GM13977 (cell line): Measurements from ENCODE around the gene SSTR3.
A peak's percentile ranks its signal among the peaks of the same experiment; 100 is the strongest.

Experiments
- DNase-seq: peaks from one replicate; pipeline ENCODE4 v3.0.0; 2012; ENCODE audit warnings: low spot score
- in situ Hi-C: fragments of 300-500 bp; cut with MboI; formaldehyde crosslinking; loops from one replicate; pipeline ENCODE4 v1.12.0; 2022; ENCODE audit warnings: low sequenced_read_pairs, low pct_unique_long_range_greater_than_20kb, mixed read lengths, inconsistent platforms; ENCODE audit not compliant: unreplicated experiment
- TF ChIP-seq, protein P1 (sequence below): IDR thresholded peaks from 2 replicates; pipeline ENCODE4 v1.5.1; 2012; ENCODE audit warnings: mild to moderate bottlenecking, control low read depth; ENCODE audit not compliant: insufficient read depth; ENCODE audit errors: extremely low read depth, missing control alignments

The SSTR3 gene

DNA sequence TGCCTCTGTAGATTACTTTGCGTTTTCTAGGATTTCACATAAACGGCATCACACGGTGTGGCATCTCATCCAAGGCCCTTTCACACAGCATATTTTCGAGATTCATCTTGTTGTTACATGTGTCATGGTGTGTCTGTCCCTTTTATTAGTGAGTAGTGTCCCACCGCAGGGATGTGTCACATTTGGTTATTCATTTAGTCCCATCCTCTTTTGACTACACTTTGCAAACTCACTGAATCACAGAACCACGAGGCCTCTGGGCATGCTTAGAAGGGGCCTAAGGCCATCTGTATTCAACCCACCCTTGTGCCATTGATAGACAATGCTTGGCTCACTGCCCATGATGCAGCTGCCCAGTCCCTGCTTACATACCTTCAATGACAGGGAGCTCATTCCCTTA is 36.0 kb upstream of the SSTR3 start:
- no peak for DNase-seq
- in situ Hi-C loops = no loop called here
- TF ChIP-seq, protein P1, sequence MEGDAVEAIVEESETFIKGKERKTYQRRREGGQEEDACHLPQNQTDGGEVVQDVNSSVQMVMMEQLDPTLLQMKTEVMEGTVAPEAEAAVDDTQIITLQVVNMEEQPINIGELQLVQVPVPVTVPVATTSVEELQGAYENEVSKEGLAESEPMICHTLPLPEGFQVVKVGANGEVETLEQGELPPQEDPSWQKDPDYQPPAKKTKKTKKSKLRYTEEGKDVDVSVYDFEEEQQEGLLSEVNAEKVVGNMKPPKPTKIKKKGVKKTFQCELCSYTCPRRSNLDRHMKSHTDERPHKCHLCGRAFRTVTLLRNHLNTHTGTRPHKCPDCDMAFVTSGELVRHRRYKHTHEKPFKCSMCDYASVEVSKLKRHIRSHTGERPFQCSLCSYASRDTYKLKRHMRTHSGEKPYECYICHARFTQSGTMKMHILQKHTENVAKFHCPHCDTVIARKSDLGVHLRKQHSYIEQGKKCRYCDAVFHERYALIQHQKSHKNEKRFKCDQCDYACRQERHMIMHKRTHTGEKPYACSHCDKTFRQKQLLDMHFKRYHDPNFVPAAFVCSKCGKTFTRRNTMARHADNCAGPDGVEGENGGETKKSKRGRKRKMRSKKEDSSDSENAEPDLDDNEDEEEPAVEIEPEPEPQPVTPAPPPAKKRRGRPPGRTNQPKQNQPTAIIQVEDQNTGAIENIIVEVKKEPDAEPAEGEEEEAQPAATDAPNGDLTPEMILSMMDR = no peak

DNA sequence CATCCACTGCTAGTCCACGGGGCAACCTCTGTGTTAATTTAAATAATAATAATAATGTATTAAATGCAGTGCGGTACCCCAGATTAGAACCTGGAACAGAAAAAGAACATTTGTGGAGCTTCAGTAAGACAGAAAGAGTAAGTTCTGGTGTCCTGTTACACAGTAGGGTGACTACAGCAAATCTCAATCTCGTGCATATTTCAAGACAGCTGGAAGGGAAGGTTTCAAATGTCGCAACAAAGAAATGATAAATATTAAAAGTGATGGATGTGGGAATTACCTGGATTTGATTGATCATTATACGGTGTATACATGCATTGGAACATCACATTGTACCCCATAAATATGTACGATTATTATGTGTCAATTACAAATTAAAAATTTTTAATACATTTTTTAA is 33.5 kb upstream of the SSTR3 start:
- TF ChIP-seq, protein P1 = no peak
- in situ Hi-C loops = no loop called here

DNA sequence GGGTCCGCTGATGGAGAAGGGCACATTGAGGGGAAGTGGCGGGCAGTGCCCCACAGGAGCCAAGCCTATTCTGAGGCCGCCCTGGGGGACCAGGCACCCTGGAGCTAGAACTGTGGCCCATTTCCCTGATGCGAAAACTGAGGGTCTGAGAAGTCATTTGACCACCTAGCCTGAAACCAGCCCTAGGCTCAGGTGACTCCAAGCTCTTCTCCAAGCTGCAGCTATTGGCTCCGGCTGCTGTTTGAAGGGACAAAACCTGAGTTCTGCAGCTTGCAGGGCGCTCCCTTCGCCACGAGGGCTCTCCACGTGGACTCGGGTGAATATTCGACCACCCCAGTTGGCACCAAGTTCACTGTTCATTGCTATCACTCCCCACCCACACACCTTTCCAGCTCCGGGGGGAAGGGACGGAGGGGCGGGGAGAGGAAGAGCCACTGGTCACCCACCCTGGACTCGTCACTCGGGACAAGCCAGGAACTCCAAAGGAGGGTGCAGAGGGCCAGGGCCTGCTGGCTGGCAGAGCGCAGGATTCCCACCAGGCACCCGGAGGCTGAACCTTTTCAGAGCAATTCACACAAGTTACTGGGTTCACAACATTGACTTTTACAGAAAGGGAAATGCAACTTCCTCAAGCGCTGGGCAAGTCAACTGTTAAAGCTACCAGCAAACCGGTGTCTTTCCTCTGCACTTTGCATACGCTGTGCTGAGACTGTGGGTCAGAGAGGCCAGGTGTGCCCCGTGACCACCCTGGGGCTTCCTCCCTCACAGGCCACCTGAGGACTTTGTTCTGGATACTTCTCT is 32.8 kb upstream of the SSTR3 start:
- TF ChIP-seq, protein P1 = no peak
- in situ Hi-C loops = no loop called here
- DNase-seq = no peak

More for the DNA sequence above, 33.5 kb upstream of the SSTR3 start:
- no peak for DNase-seq

DNA sequence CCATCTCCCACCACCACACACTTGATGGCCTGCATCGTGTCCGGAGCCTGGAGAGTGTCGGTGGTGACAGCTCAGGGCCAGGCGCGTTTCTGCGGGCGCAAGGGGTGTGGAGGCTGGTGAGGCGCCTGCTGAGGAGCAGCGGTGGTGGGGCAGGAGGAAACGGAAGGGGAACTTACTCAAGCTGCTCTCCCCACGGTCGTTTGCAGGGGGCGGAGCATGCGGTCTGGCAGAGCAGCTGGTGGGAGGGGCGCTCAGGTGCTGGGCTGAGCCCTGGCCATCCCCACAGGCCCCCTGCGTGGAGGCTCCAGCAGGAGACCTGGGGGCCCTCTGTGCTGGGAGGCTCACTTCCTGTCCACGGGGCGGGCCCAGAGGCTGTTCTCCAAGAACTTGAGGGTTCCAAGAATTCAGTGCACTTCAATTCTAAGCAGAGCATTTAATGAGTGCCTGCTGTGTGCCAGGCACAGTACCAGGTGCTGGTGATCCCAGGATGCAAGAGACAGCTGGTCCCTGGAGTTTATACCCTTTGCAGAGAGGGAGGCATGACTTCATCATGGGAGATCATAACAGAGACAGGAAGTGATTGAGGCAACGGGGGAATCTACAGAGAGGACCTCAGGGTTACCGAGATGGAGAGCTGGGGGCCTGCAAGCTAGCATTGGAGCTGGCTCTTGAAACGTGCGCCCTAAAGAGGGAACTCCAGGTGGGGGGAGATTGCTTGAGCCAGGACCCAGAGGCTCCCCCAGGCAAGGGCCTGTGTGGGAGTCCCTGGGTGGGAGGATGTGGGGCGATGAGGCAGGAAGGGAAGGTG is 32.0 kb upstream of the SSTR3 start, which contains the start of gene RAC2:
RAC2 (minus strand) TSS at position 156 of the 808 bp plus-strand sequence; CDS start at position 35, 121 bp downstream.
- DNase-seq = peak; percentile 82
- TF ChIP-seq, protein P1 = no peak
- in situ Hi-C loops = no loop called here

DNA sequence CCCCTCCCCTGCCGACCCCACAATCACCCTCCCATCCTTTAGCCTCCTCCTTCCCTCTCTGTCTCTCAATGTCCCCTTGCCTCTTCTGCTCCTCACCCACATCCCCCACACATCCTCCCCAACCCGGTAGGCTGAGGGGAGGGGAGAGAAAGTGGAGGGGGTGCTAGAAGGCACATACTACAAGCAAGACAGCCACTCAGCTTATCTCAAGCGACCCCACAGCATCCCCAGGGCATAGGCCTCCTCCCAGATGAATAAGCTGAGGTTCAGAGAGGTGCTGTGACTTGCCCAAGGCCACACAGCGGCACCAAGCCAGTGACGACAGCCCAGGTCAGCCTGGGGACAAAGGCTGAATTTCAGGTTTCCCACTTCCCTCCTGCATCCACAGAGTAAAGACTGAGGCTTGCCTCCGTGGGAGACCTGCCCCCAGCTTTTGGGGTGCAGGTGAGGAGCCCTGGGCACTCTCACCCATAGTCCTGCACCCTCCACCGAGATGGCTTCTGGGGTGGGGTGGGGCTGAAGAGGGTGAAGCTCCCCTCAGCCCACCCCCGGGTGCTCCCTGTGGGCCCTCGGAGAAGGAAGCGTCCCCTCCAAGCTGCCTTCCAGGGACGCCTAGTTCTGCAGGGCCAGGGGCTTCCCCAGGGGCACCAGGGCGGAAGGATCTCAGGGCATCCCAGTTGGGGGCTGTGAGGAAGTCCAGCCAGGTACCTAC is 31.3 kb upstream of the SSTR3 start:
- no peak for DNase-seq

DNA sequence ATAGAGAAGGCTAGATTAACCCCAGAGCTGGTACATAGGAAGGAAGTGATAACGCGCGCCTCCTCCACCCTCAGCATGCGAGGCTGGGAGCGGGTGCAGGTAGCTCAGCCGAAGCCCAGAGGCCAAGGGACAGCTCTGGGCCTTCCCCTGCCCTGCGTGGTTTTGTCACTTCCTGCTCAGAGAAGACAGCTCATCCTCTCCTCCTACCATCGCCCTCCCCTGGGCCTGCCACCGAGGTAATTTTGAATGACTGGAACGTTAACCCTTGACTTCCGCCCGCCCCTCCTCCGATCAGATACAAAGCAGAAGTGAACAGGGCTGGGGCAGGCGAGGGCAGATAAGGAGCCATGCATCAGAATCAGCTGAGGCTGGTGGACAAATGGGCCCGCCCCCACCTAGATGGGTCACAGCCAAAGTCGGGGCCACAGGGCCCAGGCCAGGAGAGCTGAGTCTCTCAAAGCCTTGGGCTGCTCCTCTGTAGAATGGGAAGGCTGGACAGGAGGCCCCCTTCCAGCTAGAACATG is 30.2 kb upstream of the SSTR3 start:
- TF ChIP-seq, protein P1 = no peak
- in situ Hi-C loops = no loop called here
- DNase-seq = peak; percentile 88

More for the DNA sequence above, 31.3 kb upstream of the SSTR3 start:
- TF ChIP-seq, protein P1 = no peak
- in situ Hi-C loops = no loop called here
